HEK293 (cell line): ENCODE results near the gene C7orf57.

ENCODE experiments used
- KLF16 ChIP-seq: fragments of 450-650 bp; formaldehyde crosslinking; IDR thresholded peaks from 2 replicates; pipeline ENCODE4 v1.5.1; 2017; ENCODE audit warnings: missing biosample characterization, missing genetic modification characterization
- ZNF169 ChIP-seq: fragments of 450-650 bp; formaldehyde crosslinking; IDR thresholded peaks from 2 replicates; pipeline ENCODE4 v1.5.1; 2016; ENCODE audit warnings: missing biosample characterization, missing genetic modification characterization
- ZNF23 ChIP-seq: fragments of 450-650 bp; formaldehyde crosslinking; IDR thresholded peaks from 2 replicates; pipeline ENCODE4 v1.5.1; 2016; ENCODE audit warnings: missing biosample characterization, missing genetic modification characterization, borderline replicate concordance
- ZNF624 ChIP-seq: fragments of 450-650 bp; formaldehyde crosslinking; IDR thresholded peaks from 2 replicates; pipeline ENCODE4 v1.5.1; 2017; ENCODE audit warnings: missing biosample characterization, missing genetic modification characterization
- ZNF645 ChIP-seq: fragments of 450-650 bp; formaldehyde crosslinking; IDR thresholded peaks from 2 replicates; pipeline ENCODE4; 2016; ENCODE audit warnings: missing biosample characterization, missing genetic modification characterization
- TF ChIP-seq, protein P1 (sequence below): fragments of 450-650 bp; formaldehyde crosslinking; IDR thresholded peaks from 2 replicates; pipeline ENCODE4 v1.5.1; 2016; ENCODE audit warnings: missing biosample characterization, missing genetic modification characterization
- TF ChIP-seq, protein P2 (sequence below): fragments of 450-650 bp; formaldehyde crosslinking; IDR thresholded peaks from 2 replicates; pipeline ENCODE4 v1.5.1; 2016; ENCODE audit warnings: missing biosample characterization, missing genetic modification characterization

DNA sequence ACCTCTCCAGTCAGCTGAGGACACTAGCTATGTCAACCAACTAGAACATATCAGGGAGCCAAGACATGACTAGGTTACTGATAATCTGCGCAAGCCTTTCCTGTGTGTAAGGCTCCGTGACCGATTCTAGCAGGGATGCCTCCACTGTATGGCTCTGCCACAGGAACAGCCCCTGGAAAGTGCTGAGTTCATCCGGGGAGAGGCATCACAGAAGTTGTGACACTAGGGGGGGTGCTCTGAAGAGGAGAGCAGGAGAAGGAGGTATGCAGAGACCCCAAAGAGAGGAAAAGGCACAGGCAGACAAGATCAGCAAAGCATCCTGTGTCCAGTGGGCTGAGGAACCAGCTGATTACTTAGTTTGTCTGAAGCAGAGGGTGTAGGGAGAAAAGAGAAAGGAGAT, 67.2 kb downstream of the C7orf57 start:
- TF ChIP-seq ZNF624 (tag by site-specific recombination) (no peak), ZNF169 (no peak), ZNF23 (tag by site-specific recombination) (no peak), KLF16 (tag by site-specific recombination) (no peak), ZNF645 (tag by site-specific recombination) (no peak)
- TF ChIP-seq, protein P1, sequence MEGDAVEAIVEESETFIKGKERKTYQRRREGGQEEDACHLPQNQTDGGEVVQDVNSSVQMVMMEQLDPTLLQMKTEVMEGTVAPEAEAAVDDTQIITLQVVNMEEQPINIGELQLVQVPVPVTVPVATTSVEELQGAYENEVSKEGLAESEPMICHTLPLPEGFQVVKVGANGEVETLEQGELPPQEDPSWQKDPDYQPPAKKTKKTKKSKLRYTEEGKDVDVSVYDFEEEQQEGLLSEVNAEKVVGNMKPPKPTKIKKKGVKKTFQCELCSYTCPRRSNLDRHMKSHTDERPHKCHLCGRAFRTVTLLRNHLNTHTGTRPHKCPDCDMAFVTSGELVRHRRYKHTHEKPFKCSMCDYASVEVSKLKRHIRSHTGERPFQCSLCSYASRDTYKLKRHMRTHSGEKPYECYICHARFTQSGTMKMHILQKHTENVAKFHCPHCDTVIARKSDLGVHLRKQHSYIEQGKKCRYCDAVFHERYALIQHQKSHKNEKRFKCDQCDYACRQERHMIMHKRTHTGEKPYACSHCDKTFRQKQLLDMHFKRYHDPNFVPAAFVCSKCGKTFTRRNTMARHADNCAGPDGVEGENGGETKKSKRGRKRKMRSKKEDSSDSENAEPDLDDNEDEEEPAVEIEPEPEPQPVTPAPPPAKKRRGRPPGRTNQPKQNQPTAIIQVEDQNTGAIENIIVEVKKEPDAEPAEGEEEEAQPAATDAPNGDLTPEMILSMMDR (tag by site-specific recombination), result no peak
- TF ChIP-seq, protein P2, sequence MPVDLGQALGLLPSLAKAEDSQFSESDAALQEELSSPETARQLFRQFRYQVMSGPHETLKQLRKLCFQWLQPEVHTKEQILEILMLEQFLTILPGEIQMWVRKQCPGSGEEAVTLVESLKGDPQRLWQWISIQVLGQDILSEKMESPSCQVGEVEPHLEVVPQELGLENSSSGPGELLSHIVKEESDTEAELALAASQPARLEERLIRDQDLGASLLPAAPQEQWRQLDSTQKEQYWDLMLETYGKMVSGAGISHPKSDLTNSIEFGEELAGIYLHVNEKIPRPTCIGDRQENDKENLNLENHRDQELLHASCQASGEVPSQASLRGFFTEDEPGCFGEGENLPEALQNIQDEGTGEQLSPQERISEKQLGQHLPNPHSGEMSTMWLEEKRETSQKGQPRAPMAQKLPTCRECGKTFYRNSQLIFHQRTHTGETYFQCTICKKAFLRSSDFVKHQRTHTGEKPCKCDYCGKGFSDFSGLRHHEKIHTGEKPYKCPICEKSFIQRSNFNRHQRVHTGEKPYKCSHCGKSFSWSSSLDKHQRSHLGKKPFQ (tag by site-specific recombination), result no peak
